NCI-H82 (cell line): ENCODE data around the gene UNC79.
A peak's percentile ranks its signal among the peaks of the same experiment; 100 is the strongest.

Experiments used
- DNase-seq: peaks from one replicate; lab custom pipeline; 2025; lab: John Stamatoyannopoulos, UW

Gene UNC79

GRCh38 chr14:93749076-93749420, 318.3 kb downstream of the UNC79 start:
- no peak for DNase-seq

GRCh38 chr14:93751946-93752655, 321.4 kb downstream of the UNC79 start:
- no peak for DNase-seq

- DNase-seq = no peak
Observed at GRCh38 chr14:93752980-93753561, 322.3 kb downstream of the UNC79 start.

- DNase-seq = no peak
Observed at GRCh38 chr14:93753647-93754046, 322.9 kb downstream of the UNC79 start.

GRCh38 chr14:93757206-93757605, 326.5 kb downstream of the UNC79 start:
- DNase-seq = peak; percentile 79
